HepG2 (cell line): ENCODE data around the gene EMILIN1. TPM values are rescaled to one million over a fixed set of nuclear protein-coding genes. Genes with fewer than 3 reads are reported as not detected.

Experiments used
- ARHGAP35 ChIP-seq: sonication (generic); formaldehyde crosslinking; IDR thresholded peaks from 2 replicates; pipeline ENCODE4 v1.9.0; 2022; ENCODE audit warnings: mild to moderate bottlenecking, inconsistent platforms, moderate library complexity, missing genetic modification reagents, borderline replicate concordance
- CREM ChIP-seq, 2 experiments: sonication (generic) in 1 of 2; formaldehyde crosslinking in 1 of 2; IDR thresholded peaks; 2 replicates each; pipeline versions ENCODE4 v1.4.0 to v1.6.1; 2016 to 2020; ENCODE audit warnings: antibody characterized with exemption in 1 of 2, mild to moderate bottlenecking in 1 of 2, missing genetic modification reagents in 1 of 2
- HDAC2 ChIP-seq: sonication (generic); formaldehyde crosslinking; IDR thresholded peaks from 2 replicates; pipeline ENCODE4 v1.4.0; 2020; ENCODE audit warnings: missing genetic modification reagents
- MXD3 ChIP-seq: IDR thresholded peaks from 2 replicates; pipeline ENCODE4 v1.6.1; 2016; ENCODE audit warnings: mild to moderate bottlenecking, missing biosample characterization, missing genetic modification reagents
- NRL ChIP-seq: sonication (generic); formaldehyde crosslinking; IDR thresholded peaks from 2 replicates; pipeline ENCODE4 v1.5.0; 2020; ENCODE audit warnings: missing genetic modification reagents, mild to moderate bottlenecking, moderate library complexity, borderline replicate concordance
- RBM39 ChIP-seq: fragments of 200-400 bp; formaldehyde crosslinking; IDR thresholded peaks from one replicate; pipeline ENCODE4 v1.6.1; 2018; ENCODE audit warnings: antibody characterized with exemption, mild to moderate bottlenecking, low read depth, low read length; ENCODE audit not compliant: poor library complexity, severe bottlenecking
- TRIM24 ChIP-seq: sonication (generic); formaldehyde crosslinking; IDR thresholded peaks from 2 replicates; pipeline ENCODE4 v1.8.0; 2022; ENCODE audit warnings: mild to moderate bottlenecking, missing genetic modification reagents
- ZBTB38 ChIP-seq: sonication (generic); formaldehyde crosslinking; IDR thresholded peaks from 2 replicates; pipeline ENCODE4 v1.5.1; 2020; ENCODE audit warnings: mild to moderate bottlenecking, missing genetic modification reagents
- ZNF367 ChIP-seq: sonication (generic); formaldehyde crosslinking; IDR thresholded peaks from 2 replicates; pipeline ENCODE4 v1.4.0; 2020; ENCODE audit warnings: missing genetic modification reagents, borderline replicate concordance
- ZNF501 ChIP-seq: sonication (generic); formaldehyde crosslinking; IDR thresholded peaks from 2 replicates; pipeline ENCODE4 v1.5.1; 2020; ENCODE audit warnings: mild to moderate bottlenecking, moderate library complexity, missing genetic modification reagents
- ZNF598 ChIP-seq: sonication (generic); formaldehyde crosslinking; IDR thresholded peaks from 2 replicates; pipeline ENCODE4 v1.5.1; 2020; ENCODE audit warnings: mild to moderate bottlenecking, missing genetic modification reagents, borderline replicate concordance
- ZNF761 ChIP-seq: sonication (generic); formaldehyde crosslinking; conservative IDR thresholded peaks from 2 replicates; pipeline ENCODE4 v1.4.0; 2020; ENCODE audit warnings: mild to moderate bottlenecking, missing genetic modification reagents
- ZNF780A ChIP-seq: sonication (generic); formaldehyde crosslinking; IDR thresholded peaks from 2 replicates; pipeline ENCODE4 v1.8.0; 2022; ENCODE audit warnings: mild to moderate bottlenecking, missing genetic modification reagents, moderate library complexity
- polyA plus RNA-seq, 8 experiments: library from polyadenylated mRNA; depleted of rRNA in 3 of 8; stranded (reverse) in 7 of 8; unstranded in 1 of 8; fragments of >200 nt; fragmentation: Illumina TruSeq in 4 of 8; extraction: Trizol in 4 of 8; gene quantifications; 2 replicates each; pipeline versions ENCODE4 v1.2.1 to v1.2.3, GENCODE V29; 2011 to 2016; ENCODE audit warnings: low read depth in 4 of 8, missing spikeins in 1 of 8, mixed read lengths in 1 of 8; ENCODE audit not compliant: insufficient read depth in 1 of 8
- total RNA-seq, 5 experiments: library from RNA; depleted of rRNA; stranded (reverse); fragments of >200 nt; fragmentation: Illumina TruSeq; extraction: Trizol; gene quantifications; 2 replicates each; pipeline ENCODE4 v1.2.3, GENCODE V29; 2016; ENCODE audit warnings: low read depth in 1 of 5
- TF ChIP-seq, protein P1 (sequence below): sonication (generic); formaldehyde crosslinking; IDR thresholded peaks from 2 replicates; pipeline ENCODE4 v1.4.0; 2020; ENCODE audit warnings: missing genetic modification reagents, low read depth, mild to moderate bottlenecking, borderline replicate concordance
- TF ChIP-seq, protein P2 (sequence below): sonication (generic); formaldehyde crosslinking; IDR thresholded peaks from 2 replicates; pipeline ENCODE4 v1.5.0; 2020; ENCODE audit warnings: mild to moderate bottlenecking, missing genetic modification reagents, moderate library complexity
- TF ChIP-seq, protein P3 (sequence below): sonication (generic); formaldehyde crosslinking; IDR thresholded peaks from 2 replicates; pipeline ENCODE4 v1.8.0; 2022; ENCODE audit warnings: mild to moderate bottlenecking, missing genetic modification reagents, borderline replicate concordance
- TF ChIP-seq, protein P4 (sequence below): IDR thresholded peaks from 2 replicates; pipeline ENCODE4 v1.6.1; 2016
- TF ChIP-seq, protein P5 (sequence below): sonication (generic); formaldehyde crosslinking; IDR thresholded peaks from 2 replicates; pipeline ENCODE4 v1.8.0; 2022; ENCODE audit warnings: missing genetic modification reagents, low read depth, mild to moderate bottlenecking, borderline replicate concordance

EMILIN1 gene
- total and polyA plus RNA-seq, 2 of the 13 experiments (the other 11 are each of a cell fraction or from before 2014, with no cell fraction given) = 8.1 to 9.7 TPM

- TF ChIP-seq MXD3 = no peak
- TF ChIP-seq, protein P1, sequence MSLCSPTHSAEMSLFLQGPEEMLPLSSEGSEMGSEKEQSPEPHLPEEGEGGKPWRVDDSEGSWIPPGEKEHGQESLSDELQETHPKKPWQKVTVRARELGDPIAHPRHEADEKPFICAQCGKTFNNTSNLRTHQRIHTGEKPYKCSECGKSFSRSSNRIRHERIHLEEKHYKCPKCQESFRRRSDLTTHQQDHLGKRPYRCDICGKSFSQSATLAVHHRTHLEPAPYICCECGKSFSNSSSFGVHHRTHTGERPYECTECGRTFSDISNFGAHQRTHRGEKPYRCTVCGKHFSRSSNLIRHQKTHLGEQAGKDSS (CRISPR knock-in tag) = peak; percentile 25; the same call in 1 of the 2 replicates
- TF ChIP-seq, protein P2, sequence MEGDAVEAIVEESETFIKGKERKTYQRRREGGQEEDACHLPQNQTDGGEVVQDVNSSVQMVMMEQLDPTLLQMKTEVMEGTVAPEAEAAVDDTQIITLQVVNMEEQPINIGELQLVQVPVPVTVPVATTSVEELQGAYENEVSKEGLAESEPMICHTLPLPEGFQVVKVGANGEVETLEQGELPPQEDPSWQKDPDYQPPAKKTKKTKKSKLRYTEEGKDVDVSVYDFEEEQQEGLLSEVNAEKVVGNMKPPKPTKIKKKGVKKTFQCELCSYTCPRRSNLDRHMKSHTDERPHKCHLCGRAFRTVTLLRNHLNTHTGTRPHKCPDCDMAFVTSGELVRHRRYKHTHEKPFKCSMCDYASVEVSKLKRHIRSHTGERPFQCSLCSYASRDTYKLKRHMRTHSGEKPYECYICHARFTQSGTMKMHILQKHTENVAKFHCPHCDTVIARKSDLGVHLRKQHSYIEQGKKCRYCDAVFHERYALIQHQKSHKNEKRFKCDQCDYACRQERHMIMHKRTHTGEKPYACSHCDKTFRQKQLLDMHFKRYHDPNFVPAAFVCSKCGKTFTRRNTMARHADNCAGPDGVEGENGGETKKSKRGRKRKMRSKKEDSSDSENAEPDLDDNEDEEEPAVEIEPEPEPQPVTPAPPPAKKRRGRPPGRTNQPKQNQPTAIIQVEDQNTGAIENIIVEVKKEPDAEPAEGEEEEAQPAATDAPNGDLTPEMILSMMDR (CRISPR knock-in tag) = peak; percentile 86
- TF ChIP-seq HDAC2 (CRISPR knock-in tag) = 0 out of 2 replicates have a peak, but pooled peaks have one; percentile 30
- TF ChIP-seq ZNF761 (CRISPR knock-in tag) = no peak; the same call in 1 of the 2 replicates
- TF ChIP-seq ZNF780A (CRISPR knock-in tag) = no peak
- TF ChIP-seq, protein P3, sequence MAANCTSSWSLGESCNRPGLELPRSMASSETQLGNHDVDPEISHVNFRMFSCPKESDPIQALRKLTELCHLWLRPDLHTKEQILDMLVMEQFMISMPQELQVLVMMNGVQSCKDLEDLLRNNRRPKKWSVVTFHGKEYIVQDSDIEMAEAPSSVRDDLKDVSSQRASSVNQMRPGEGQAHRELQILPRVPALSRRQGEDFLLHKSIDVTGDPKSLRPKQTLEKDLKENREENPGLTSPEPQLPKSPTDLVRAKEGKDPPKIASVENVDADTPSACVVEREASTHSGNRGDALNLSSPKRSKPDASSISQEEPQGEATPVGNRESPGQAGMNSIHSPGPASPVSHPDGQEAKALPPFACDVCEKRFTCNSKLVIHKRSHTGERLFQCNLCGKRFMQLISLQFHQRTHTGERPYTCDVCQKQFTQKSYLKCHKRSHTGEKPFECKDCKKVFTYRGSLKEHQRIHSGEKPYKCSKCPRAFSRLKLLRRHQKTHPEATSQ (CRISPR knock-in tag) = no peak
- TF ChIP-seq NRL = no peak
- TF ChIP-seq ZNF501 (CRISPR knock-in tag) = no peak
- peak; percentile 27 for TF ChIP-seq RBM39
- TF ChIP-seq, protein P4, sequence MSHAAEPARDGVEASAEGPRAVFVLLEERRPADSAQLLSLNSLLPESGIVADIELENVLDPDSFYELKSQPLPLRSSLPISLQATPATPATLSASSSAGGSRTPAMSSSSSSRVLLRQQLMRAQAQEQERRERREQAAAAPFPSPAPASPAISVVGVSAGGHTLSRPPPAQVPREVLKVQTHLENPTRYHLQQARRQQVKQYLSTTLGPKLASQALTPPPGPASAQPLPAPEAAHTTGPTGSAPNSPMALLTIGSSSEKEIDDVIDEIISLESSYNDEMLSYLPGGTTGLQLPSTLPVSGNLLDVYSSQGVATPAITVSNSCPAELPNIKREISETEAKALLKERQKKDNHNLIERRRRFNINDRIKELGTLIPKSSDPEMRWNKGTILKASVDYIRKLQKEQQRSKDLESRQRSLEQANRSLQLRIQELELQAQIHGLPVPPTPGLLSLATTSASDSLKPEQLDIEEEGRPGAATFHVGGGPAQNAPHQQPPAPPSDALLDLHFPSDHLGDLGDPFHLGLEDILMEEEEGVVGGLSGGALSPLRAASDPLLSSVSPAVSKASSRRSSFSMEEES (CRISPR knock-in tag) = peak; percentile 29; the same call in 1 of the 2 replicates
- TF ChIP-seq ZNF598 (CRISPR knock-in tag) = no peak
- TF ChIP-seq ARHGAP35 (CRISPR knock-in tag) = 0 out of 2 replicates have a peak, but pooled peaks have one; percentile 54
- TF ChIP-seq, protein P5, sequence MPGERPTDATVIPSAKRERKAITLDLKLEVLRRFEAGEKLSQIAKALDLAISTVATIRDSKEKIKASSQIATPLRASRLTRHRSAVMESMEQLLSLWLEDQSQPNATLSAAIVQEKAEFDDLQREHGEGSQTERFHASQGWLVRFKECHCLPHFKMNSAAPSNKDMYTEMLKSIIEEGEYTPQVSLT (CRISPR knock-in tag) = no peak
- TF ChIP-seq TRIM24 = no peak
- peak; percentile 91 for TF ChIP-seq ZBTB38
- no peak for TF ChIP-seq ZNF367 (CRISPR knock-in tag)
- TF ChIP-seq CREM (IDR thresholded peaks at IDR 0.05) = no peak
- TF ChIP-seq CREM (CRISPR knock-in tag; IDR thresholded peaks at IDR 0.05) = no peak
Measured at GRCh38 chr2:27085673-27086089, 7.3 kb downstream of the EMILIN1 start (continued).
